GM11168 (cell line): ENCODE measurements around the gene INSC.

Source experiments
- in situ Hi-C: fragments of 300-500 bp; cut with MboI; formaldehyde crosslinking; loops from one replicate; pipeline ENCODE4 v1.12.0; 2022; ENCODE audit warnings: low sequenced_read_pairs; ENCODE audit not compliant: unreplicated experiment

The INSC gene

DNA sequence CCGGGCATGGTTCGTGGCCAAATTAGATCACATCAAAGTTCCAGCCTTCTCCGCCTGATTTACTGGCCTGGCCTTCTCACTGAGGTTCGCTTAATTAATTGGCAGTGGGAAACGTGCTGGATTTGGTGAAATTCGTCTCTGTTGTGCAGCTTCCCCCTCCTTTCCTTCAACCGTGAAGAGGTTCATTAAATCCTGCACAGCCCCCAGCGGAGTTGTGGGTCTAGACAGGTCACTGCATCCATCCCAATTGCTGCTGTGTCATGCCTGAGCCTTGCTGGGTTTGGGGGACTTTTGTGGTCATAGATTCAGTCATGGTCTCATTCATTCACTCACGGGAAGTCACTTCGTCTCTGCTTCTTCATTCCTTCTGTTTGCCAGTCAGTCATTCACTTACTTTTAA, 90.0 kb downstream of the INSC start:
- in situ Hi-C loops: no loop called here

DNA sequence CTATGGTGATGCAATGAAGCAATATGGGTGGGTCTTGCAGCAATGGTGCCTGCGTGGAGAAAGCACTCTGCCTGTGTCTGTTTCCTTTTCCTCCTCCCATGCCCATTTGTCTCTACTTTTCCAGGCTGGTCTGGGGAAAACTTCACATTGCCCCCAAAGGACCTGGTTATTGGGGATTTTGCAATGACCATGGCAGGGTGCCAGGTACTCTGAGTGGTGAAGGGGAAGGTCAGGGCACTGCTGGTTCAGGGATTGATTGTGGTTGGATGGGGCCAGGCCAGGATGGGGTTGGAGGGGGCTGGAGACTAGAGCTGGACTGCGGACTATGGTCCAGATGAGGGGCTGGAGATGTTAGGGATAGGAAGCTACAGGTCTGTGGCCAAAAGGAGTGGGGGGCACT, 92.1 kb downstream of the INSC start:
- in situ Hi-C loops: no loop called here

DNA sequence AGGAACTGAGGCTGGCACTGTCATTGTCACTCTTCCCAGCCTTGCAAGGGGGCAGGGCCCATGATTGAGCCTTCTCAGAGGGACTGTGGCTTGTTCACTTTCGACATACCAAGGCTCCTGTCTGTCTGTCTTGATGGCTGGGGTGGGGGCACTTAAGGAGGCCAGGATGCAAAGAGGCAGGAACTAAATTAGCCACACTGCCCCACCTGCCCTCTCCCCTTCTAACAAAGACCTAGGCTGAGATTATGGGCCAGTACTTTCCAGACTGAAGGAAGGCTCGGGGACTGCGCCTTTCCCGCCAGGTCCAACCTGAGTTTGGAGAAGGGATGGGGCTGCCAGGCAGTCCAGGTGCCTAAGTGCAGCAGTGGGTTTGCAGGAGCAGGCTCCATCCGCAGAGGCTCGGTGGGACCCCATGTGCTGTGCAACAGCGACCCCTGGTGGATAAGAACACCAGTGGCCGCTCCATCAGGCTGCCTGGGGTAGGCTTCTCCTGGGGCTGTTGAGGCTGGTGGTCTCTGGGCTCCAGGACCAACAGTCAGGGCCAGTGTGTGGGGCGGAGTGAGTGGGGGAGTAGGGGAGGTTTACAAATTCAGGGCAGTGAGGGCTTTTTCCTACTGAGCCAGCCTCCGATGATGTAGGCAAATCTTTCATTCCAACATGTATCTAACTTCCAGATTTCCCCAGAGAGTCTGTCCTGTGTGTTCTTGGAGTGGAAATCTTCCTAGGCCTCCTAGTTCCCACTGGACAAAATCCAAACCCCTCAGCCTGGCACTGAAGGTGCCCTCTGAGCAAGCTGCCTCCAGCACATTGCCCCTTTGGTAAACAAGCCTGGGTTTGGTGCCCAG, 93.9 kb downstream of the INSC start:
- in situ Hi-C loops: no loop called here

DNA sequence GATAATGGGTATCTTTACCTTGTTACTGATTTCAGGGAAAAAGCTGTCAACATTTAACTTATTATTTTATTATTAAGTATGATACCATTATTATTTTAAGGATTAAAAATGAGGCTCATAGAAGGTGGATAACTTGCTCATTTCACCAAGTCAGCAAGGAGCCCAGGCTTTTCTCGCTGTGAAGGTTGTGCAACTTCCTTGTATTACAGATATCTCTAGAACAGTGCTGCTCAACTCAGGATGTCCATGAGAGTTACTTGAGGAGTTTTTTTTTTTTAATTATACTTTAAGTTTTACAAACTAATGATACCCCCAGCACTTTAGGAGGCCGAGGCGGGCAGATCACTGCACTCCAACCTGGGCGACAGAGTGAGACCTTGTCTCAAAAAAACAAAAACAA, 98.2 kb downstream of the INSC start:
- in situ Hi-C loops: no loop called here

DNA sequence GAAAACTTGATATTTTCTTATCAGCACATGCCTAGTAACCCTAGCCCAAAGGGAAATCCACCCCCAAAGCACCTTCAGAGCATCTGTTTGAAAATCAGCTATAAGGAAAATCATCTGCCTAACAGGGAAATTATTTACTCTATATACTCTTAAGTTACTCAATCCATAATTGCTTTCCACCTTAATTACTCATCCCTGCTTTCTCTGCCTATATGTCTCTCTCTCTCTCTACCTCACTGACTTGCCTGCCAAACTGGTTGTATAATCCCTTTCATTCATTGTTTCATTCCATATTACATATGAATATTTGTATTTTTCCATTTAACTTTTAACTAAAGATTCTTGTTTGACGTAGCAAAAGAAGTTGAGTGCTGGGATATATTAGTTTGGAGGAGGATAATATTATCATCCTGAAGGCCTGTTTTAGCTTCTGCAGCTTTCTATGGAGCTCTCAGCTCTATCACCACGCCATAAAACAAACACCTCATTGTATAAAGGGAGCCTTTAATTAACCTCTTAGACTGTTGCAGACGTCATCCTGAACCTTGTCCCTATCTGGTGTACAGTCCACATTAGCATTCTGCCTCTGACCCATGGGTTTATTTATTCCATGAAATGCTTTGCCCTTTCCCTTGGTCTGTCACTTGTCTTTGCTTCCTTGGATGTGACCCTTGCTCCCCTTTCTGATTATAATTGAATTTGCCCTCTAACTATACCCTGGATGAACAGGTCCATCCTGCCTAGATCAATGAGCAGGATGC, 98.9 kb downstream of the INSC start:
- in situ Hi-C loops: no loop called here

DNA sequence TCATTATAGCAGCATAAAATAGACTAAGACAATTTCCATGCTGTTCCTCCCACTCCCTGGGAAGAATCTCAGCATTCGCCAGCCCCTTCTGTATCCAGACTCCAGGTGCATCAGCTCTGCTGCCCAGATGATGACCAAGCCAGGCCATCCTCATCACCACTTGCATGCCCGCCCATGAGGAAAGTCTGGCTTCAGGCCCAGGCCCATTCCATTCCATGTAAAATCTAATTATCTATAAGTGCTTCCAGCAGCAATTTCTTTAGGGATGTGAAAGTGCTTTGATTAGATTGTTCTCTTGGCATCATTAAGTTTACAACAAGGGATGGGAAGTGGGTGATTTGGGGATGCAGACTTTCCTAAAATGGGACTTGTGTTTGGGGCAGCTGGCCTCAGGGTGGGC, 100.3 kb downstream of the INSC start:
- in situ Hi-C loops: no loop called here

DNA sequence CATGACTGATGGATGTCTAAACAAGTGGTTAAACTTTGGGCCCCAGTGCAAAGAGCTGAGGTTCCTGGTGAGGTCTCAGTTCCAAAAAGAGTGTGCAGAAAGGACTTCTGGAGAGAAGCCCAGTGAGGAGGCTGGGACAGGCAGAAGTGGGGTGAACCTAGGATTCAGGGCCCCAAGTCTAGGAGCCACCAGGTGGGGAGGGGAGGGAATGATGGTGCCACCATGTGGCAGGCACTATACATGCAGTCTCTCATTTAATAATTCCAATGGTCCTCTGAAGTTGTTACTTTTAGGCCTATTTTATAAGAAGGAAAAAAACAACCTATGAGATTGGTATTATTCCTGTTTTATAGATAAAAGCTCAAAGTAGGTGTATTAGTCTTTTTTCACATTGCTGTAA, 102.0 kb downstream of the INSC start:
- in situ Hi-C loops: no loop called here

DNA sequence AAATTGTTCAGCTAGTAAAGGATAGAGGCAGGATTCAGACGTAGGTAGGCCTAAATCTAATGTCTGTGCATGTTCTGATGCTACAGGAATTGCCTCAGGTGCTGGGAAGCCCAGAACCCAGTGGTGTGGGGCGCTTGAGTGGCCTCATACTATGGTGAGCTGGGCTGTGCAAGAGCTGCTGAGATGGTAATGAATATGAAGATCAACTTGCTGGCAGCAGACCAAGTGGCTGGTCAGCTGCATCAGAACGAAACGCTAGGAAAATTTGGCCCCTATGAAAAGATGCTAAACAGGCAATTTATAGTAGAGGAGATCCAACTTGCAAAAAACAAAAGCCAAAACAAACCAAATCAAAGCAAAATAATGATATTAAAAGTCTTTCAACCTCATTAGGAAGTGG, 102.7 kb downstream of the INSC start:
- in situ Hi-C loops: no loop called here

DNA sequence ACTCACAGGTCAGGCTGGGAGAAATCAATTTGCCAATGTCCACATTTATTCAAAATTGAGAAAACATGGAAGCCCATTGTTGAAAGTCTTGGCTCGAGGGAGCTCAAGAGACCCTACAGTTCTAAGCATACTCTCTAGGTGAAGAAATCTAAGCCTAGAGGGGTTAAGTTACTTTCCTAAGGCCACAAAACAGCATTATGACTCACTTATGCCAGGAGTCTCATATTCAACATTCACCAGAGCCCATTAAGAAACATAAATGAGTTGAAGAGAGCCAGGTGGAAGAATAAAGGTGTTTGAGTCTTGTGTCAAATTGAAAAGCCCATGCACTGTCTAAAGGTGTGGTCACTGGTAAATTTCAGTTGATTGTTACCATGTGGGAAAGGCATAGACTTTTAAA, 108.1 kb downstream of the INSC start:
- in situ Hi-C loops: no loop called here

DNA sequence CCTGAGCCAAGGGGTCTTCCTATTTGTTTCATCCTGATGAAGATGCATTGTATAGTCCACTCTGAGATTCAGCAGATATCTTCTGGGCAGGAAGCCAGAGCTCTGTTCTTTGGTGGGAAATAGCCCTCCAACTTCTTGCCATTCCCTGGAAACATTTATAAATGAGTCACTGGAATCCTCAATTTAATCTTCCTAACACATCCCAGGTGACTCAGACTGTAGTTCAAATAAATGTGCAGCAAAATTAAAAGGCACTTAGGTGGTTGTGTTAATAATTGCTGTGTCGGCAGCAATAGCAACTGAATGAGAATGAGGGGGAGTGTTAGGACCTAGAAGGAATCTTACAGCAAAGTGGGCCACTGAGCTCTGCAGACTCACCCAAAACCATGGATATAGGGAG, 108.6 kb downstream of the INSC start:
- in situ Hi-C loops: no loop called here

DNA sequence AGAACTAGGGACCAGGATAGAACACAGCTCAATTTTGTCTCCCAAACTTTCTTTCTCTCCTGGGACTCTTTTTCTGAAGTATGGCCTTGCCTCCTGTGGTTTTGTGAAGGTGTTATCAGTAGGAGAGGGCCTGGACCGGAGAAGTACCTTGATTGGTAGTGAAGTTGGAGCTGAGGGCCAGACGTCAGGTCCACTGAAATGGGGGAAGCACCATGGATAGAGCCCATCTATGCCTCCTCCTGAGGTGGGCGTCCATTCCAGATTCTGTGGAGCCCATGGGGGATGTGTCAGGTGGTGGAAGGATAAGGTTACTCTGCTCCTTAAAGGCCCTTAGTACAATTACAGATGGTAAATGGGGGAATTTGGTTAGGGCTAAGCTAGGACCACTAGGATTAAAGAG, 109.7 kb downstream of the INSC start:
- in situ Hi-C loops: no loop called here

DNA sequence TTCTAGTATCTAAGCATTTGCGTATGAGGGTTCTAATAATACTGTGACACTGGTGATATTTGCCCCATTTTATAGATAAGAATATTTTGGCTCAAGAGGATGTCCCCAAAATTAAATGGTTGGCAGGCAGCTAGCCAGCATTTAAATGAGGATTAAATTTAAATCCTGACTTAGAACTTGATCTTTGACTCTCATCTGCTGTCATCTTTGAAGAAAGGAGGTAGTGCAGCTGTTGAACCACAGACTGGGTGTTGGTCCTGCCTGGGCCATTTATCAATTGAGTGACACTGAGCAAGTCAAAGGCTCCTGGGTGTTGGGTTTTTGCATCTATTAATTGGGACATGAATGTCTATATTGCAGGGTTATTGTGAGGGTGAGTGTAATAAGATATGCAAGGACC, 112.3 kb downstream of the INSC start:
- in situ Hi-C loops: no loop called here

DNA sequence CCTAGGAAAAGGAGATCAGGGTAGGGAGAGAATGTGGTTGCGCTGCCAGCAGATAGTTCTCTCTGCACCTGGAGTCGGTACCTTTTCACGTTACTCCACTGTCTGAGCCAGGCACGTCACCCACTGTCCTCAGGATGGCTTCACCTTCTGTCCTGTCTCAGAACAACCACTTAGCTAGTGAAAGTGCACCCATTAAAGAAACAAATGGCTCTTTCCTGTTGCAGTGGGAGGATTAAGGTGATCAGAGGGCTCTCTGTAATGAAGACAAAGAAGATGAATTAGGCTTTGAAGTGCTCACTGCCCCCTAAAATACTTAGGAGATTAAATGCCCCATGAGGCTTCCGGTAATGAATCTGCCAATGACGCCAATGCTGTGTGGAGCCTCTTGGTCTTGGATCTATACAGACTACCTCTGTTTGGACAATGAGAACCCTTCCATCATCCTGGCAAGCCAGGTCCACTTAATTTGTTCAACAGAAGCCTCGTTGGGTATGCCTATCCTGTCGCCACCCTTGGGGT, 113.7 kb downstream of the INSC start:
- in situ Hi-C loops: no loop called here

DNA sequence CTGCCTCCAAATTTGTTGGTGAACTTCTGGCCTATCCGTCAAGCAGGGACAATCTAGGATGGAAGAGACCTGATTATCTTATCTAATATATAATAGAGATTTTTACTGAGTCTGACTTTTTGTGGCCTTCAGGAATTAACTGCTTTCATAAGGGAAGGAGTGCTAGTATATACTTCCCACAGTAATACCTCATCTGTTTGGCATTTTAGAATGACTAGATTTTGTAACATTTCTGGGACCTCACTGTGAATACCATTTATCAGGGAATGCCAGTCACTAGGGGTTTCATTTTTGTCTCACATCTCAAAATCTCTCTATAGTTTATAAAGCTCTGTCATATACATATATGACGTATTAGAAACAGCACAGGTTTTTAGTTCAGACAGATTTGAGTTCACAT, 114.3 kb downstream of the INSC start:
- in situ Hi-C loops: no loop called here

DNA sequence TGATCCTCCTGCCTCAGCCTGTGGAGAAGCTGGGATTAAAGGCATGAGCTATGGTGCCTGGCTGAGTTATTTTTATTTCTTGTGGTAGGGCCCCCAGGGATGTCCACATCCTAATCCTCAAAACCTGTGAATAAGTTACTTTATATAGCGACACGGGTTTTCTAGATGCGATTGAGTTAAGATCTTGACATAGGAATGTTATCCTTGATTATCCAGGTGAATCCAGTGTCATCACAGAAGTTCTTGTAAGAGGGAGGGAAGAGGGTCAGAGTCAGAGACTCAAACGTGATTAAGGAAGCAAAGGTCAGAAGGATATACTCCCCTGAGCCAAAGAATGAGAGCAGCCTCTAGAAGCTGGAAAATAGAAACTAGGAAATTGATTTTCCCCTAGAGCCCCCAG, 117.8 kb downstream of the INSC start:
- in situ Hi-C loops: no loop called here

DNA sequence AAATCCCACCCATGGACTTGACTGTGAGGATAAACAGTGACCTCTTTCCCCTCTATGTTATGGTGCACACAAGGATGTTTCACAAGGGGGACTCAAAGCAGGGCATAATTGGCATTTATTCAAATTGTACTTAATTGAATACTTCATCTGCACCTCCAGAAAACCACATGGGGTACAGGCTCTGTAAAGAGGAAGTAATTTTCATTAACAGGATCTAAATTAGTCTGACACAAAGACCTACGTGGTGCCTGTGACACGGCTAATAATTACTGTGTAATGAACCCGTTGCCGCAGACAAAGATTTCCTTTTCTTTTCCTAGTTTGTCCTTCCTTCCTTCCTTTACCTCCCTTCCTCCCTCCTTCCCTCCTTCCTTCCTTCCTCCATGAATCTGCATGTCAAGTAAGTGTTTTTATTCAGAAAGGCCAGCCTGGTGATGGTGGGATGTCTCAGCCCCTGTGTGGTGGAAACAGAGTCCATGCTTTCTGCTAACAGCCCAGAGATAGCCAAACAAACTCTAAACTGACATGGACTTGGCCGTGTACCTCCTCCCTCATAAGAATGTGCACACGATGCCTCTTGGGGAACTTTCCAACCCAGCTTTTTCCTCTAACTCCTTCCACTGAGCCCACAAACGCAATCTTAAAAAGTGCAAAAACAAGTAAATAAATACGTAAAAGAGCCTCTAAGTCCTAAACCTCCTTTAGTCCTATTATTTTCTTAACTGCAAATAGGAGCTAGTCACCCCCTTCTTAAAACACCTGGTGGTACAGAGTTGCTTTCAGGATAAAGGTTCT, 118.8 kb downstream of the INSC start:
- in situ Hi-C loops: no loop called here

DNA sequence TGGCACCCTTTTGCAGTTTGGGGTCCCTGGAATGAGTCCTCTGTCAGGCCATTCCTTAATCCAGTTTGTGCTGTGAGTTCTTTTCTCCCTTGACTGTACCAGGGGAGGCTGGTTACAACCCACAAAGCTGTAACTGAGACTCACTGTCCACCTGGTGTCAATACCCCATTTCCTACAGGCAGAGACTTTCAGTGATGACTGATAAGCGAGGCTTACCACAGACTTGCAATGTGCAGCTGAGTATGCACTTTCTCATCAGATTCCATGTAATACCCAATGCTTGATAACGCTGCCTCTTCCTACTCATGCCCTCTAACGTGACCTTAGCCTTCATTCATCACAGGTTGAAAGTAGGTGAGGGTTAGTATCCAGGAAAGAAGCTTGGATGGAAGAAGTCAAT, 120.1 kb downstream of the INSC start:
- in situ Hi-C loops: no loop called here

DNA sequence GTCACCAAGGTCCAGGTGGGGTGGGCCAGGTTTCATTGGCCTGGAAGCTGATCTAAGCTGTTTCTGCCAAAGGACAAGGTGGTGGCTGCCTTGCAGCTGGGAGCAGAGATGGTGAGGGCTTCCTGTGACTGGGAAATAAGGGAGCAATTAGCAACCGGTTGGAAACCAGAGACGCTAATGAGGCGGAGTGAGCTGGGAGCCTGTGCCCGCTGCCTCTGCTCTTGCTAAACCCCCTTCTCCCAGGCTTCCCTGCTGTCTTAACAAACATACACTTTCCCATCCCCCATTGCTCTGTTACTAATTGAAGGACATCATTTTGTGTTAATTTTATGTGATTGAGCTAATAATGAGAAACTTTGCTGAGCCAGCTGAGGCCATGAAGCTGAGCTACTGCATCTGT, 121.8 kb downstream of the INSC start:
- in situ Hi-C loops: no loop called here

DNA sequence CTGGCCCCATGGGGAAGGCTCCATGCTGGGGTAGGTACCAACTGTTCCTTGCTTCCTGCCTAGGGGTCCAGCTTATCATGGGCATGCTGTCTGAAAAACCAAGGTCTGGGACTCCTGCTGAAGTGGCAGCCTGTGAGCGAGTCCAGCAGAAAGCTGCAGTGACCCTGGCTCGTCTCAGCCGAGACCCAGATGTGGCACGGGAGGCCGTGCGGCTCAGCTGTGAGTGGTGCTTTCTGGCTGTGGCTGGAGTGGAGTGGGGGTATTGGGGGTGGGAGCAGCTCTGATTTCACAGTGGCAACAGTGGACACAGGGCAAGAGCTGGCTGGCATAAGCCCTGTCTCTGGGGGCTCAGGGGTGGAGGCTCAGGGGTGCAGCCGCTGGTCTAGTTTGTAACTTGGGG, 124.1 kb downstream of the INSC start:
- in situ Hi-C loops: no loop called here

DNA sequence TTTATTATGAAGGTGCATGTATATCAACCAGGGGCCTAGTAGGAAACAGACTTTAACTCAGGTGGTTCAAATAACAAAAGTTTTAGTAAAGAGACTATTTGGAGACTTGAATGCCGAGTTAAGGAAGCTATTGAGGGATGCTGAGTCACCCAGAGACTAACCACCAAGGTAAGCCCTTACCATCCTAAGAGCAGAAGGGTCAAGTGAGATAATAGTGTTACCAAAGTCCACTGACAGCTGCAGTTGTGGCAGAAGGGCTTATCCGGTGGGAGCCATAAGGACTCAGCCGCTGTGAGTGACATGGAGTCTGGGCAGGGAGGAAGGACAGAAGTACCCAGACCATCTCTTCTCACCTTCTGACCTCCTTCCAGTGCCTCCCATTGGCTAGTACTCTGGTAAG, 134.0 kb downstream of the INSC start:
- in situ Hi-C loops: no loop called here
